ENCODE data around the gene TWSG1.

Gene TWSG1

DNA sequence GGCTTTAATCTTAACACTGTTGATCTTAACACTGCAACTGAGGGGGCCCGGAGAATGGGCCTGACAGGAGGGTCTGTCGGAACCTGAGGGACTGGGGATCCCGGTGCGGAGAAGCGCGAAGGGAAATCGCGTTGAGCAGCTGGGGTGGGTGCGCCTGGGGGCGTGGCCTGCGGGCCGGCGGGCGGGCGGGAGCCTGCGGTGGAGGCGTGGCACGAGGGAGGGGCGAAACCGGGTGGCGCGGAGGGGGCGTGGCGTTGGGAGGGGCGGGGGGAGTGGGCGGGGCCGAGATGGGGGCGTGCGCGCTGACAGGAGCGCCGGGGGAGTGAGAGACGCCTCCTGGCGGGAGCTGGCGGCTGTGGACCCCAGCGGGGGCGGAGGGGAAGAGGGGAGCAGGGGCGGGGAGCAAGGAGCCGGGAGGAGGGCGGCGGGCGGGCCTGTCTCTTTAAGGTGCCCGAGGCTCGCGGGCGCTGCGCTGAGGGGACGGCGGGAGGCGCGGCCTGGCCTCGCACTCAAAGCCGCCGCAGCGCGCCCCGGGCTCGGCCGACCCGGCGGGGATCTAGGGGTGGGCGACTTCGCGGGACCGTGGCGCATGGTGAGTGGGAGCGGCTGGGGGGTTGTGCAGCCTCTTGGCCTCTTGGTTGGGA is at the start of gene TWSG1:
TWSG1 (plus strand) TSS at position 445 of the 644 bp plus-strand sequence. CDS start 2,457 bp downstream, outside the sequence.
- DNase-seq = peak; percentile 62 to 93

- no peak for DNase-seq
Measured at GRCh38 chr18:9285604-9286003, 49.0 kb upstream of the TWSG1 start.

DNA sequence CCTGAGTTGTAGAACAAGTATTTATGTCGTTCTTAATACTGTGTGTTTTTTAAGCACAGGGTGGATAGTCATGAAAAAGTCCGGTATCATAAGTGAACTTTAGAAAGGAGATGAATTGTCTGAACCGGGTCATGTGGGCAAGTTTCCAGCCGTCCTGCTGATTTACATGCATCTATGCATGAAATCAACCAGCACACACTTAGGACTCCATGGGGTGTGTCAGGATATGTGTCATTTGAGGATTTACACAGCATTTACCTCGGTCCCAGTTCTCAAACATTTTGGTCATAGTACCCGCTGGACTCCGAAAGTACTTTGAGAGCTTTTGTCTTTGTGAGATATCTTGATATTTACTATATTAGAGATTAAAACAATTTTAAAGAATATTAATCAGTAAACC is 47.5 kb upstream of the TWSG1 start:
- DNase-seq = no peak

DNA sequence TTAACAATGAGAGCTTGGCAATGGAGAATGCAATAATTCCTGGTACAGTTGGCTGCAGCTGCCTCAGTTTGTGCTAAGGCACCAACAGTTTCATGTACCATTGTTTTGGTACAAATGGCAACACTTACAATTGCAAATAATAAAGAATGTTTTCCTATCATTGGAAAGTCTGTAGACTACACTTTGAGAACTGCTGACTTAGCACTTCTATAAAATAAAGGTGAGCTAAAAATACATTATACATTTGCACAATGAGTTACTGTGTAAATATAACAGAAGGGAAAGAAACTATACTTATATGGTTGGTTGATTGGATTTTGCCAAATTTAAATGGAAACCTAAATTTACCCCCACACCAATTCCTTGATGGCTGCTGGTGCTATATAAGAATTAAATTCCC is 44.9 kb upstream of the TWSG1 start:
- no peak for DNase-seq

DNA sequence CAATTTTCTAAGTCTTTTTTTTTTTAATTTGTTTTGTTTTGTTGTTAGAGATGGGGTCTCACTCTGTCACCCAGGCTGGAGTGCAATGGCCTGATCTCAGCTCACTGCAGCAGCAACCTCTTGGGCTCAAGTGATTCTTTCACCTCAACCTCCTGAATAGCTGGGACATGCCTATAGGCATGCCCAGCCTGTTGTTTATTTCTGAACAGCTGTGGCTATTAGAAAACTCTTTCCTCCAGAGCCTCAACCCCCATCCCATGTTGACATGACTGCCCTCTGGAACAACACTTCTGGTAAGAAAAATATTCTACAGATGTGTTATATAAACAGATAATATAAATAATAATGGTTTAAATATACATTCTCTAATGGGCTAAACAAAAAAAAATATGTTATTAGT is 44.4 kb upstream of the TWSG1 start:
- no peak for DNase-seq

GRCh38 chr18:9292047-9292446 is 42.5 kb upstream of the TWSG1 start:
- DNase-seq = no peak

DNA sequence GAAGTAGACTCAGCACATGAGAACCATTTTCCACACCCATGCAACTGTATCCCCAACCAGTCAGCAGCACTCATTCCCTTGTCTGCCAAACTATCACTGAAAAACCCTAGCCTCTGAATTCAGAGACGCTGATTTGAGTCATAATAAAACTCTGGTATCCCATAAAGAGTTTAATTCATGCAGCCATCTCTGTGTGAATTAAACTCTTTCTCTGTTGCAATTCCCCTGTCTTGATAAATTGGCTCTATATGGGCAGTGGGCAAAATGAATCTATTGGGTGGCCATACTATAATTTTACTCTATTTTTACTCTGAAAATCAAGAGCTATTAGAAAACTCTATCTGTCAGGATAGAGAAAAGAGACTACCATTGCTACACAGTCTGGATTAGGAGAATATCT is 40.6 kb upstream of the TWSG1 start:
- DNase-seq = no peak

DNA sequence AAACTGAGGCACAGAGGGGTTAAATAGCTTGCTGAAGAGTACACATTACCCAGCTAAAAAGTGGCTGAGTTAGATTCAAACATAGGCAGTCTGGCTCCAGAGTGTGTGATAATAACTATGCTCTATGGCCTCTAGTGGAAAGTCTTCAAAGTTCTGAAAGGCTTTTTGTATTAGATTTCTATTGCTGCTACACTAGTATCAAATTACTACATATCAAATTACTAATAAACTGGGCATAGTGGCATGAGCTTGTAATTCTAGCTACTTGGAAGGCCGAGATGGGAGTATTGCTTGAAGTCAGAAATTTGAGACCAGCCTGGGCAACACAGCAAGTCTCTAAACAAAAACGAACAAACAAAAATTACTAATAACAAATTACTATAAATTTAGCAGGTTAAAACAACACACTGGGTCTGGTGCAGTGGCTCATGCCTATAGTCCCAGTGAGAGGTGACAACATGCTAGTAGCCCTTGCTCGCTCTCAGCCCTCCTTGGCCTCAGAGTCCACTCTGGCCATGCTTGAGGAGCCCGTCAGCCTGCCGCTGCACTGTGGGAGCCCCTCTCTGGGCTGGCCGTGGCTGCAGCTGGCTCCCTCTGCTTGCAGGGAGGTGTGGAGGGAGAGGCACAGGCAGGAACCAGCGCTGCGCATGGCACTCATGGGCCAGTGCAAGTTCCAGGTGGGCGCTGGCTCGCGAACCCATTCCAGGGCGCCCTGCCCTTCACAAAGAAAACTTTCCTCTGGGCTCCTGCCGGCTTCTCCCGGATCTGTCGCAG is 38.2 kb upstream of the TWSG1 start:
- no peak for DNase-seq

DNA sequence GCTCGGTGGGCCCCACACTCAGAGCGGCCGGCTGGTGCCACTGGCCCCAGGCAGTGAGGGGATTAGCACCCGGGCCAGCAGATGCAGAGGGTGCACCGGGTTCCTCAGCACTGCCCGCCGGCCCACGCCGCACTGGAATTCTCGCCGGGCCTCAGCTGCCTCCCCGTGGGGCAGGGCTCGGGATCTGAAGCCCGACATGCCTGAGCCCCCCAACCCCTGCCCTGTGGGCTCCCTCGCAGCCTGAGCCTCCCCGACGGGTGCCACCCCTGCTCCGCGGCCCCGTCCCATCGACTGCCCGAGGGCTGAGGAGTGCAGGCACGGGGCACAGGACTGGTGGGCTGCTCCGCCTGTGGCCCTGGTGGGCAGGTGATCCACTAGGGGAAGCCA is 37.6 kb upstream of the TWSG1 start:
- DNase-seq = no peak

DNA sequence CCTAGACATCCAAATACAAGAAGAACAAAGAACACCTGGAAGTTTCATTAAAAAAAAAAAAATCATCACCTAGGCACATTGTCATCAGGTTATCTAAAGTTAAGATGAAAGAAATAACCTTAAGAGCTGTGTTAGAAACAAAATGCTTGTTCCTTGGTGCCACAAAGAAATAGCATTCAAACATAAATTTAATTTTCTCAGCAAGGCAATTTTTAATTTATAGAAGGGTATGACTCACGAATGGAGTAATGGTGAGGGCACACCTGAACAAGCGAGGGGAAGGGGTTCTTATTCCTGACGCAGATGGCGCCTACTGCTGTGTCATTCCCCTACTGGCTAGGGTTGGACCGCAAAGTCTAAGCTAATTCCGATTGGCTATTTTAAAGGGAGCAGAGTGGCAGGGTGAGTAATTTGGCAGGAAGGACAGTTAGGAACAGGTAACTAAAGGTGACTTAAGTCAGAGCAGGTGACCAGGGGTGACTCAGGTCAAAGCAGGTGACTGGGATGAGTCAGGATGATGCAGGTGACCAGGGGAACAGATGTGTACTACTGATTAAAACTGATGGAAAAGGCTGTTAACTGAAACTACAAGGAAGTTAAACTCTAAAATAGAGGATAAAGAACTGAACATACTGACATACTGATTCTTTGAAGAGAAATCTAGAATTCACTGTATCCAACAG is 30.0 kb upstream of the TWSG1 start:
- no peak for DNase-seq

DNA sequence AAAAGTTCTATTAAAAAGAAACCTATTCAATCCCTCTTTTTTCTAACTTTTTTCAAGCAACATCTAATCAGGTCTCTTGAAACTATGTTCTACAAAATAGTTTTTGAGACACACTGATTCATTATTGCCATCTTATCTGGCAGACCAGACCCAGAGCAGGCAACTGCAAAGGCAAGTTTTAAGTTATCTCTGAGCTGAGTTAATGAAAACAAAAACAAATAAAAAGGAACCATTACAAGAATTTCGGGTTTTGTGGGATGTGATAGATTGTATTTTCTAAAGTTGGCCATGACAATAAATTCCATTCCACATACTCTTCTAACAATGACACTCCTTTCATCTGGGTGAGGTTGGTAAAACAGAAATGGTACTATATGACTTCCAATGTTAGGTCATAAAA is 15.2 kb upstream of the TWSG1 start:
- no peak for DNase-seq

DNA sequence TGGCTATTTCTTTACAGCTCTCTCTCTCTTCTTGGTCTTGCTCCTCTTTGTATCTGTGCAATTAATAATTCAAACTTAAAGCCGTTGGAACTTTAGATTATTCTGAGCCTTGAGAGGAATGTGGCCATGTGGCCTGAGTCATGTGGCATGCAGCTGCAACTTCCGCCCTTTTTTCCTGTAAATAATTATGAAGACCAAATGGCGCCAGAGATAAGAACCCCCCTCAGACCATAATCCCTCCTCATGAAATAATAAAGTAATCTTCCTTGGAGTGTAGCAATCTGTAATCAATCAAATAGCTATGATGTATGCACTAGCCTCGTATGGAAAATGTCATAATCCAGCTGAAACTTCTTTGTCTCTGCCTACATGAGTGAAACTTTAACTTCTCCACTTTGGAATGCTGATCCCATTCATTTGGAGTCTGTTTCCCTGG is 13.5 kb upstream of the TWSG1 start:
- DNase-seq = no peak

DNA sequence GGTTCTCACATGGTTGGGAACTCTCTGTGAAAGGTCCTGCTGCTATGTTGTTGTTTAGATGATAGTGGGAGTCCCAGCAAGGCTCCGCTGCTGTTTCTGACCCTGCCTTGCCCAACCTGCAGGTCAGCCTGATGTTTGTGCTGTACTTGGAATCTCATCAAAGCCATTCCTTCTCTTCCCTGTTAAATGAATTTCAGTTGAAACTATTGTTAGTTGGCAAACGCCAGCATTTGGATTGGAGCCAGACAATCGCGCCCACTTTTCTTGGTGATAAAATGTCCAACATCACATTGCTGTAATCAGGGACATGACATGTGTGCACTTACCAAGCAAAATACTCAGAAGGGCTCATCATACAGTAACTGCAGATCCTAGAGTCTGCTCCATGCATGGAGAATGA is 12.8 kb upstream of the TWSG1 start:
- no peak for DNase-seq

GRCh38 chr18:9322744-9323143 is 11.8 kb upstream of the TWSG1 start:
- DNase-seq = no peak

DNA sequence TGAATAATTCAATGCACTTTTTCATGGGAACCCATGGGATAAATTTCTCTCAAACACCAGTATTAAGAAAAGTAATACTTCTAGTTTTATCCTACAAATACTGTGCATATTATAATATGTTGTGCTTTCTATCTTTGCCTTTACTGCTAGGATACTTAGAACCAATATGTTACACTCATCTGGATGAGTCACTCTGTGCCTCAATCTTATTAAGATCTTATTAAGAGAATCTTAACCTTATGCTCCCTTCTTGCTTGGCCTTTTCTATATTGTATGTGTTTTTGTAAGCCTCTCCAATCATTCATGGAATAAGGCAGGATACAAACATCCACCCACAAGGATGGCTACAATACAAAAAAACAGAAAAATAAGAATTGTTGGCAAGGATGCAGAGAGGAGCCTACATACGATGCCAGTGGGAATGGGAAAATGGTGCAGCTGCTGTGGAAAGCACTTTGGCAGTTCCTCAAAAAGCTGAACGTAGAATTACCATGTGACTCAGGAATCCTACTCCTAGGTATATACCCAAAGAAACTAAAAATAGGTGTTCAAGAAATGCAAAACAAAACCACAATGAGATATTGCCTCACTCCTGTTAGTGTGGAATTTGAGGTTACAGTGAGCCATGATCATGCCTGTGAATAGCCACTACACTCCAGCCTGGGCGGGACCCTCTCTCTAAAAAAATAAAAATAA is 10.7 kb upstream of the TWSG1 start:
- DNase-seq = no peak

- no peak for DNase-seq
Measured at GRCh38 chr18:9325716-9326115, 8.9 kb upstream of the TWSG1 start.

- DNase-seq = no peak
Measured at GRCh38 chr18:9328776-9329175, 5.8 kb upstream of the TWSG1 start.

DNA sequence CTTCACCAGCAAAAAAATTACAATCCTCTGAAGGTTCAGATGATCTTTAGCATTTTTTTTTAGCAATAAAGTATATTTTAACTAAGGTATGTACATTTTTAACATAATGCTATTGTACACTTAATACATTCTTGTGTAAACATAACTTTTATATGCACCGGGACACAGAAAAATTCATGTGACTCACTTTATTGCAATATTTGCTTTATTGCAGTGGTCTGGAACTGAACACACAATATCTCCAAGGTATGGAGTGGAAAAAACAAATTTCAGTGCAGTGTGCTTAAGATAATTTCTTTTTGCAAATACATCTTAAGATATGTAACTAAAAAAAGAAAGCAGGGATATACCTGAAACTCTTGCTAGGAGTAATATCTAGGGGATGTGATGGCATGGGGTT is 5.1 kb upstream of the TWSG1 start:
- no peak for DNase-seq

DNA sequence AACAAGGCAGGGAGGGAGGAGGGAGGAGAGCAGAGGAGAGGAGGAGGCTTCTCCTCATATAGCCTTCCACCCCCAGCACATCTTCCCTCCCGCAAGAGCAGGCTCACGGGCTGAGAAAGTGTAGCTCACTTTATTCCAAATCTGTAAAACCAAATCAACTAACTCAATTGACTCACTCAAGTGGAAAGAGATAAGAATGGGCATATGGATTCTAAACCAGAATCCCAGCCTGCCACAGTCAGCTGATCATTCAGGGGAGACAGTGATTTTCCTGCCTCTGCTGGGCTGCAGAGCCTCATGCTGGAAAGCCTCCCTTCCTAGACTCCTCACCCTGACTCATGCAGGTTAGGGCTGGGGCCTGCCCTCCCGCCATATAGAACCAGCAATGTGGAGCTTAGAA is 4.2 kb upstream of the TWSG1 start:
- DNase-seq = no peak

- no peak for DNase-seq
Measured at GRCh38 chr18:9333441-9334328, 888 bp upstream of the TWSG1 start.

GRCh38 chr18:9334973-9335696 is 562 bp downstream of the TWSG1 start:
- DNase-seq = no peak

GRCh38 chr18:9335697-9336045 is 1.1 kb downstream of the TWSG1 start:
- DNase-seq = no peak

Measured in NCI-H446 (cell line).